GM19043 (cell line): ENCODE data around the gene PLCB2.

ENCODE experiments used
- ATAC-seq: cut with Tn5 transposase; IDR thresholded peaks from one replicate; pipeline ENCODE4 v1.9.1; 2021; ENCODE audit warnings: low read depth; ENCODE audit not compliant: unreplicated experiment

Gene PLCB2

GRCh38 chr15:40342416-40343320 is 34.9 kb upstream of the PLCB2 start:
- no peak for ATAC-seq

GRCh38 chr15:40340740-40341400 is 33.1 kb upstream of the PLCB2 start, which contains the start of gene CCDC9B:
Gene CCDC9B, minus strand, starts transcription at chr15:40340939. Its CDS starts 120 bp downstream, at chr15:40340819.
- ATAC-seq: no peak

DNA sequence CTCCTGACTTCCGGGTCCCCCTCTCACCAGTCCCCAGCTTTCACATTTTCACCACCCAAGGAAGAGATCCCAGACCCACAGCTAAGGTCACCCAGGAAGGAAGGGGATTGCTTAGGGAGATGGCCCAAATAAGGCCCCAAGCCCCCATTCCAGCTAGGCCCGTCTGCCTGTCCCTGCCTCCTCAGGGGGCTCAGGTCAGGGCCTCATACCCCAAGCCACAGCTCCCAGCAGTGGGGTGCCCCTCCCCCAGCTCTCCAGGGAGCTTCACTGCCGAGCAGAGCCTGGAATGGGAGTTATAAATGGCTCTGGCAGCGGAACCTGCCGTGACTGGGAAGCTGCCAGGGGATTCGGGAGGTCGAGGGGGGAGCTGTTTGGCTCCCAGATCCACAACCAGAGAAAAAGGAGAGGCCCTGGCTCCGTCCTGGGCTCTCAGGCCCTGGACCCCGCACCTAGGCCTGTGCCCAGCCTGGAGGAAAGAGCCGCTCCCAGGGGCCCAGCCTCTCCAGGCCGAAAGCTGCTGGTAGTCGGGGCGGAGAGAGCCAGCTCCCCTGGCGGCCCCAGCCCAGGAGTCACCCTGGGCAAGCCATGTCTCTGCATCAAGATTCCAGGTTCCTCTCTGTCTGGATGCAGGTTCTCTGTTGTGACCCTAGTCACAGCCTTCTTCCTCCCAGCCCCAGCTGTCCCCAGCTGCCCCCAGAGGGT is 32.5 kb upstream of the PLCB2 start:
- ATAC-seq: no peak

GRCh38 chr15:40339621-40339945 is 31.8 kb upstream of the PLCB2 start:
- ATAC-seq: no peak

DNA sequence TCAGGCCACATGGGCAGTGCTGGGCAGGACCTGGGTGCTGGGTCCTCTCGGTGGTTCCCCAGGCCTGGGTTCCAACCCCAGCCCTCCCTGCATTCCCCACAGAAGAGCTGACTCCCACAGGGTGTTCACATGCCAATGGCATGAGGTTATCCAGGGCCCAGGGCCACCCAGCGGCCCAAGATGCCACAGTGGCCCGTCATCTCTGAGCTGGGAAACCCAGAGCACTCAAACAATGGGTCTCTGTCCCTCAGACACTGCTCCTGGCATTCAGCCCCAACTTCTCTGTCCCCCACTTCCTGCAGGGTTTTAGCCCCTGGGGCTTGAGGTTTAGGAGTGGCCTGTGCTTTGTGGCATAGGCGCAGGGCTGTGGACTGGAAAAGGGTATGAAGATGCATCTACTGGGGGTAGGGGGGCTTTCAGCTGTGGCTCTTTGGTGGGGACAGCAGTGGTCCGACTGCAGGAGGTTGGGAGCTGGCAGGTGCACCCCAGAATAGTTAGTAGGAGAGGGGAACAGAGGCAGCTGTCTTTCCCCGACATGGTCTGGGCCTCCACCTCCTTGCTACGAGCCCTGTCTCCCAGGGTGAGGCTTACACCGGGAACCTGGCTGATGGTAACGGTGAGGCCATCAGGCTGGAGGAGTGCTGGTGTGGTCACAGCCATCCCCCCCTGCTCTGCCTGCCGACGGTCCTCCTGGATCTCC is 31.3 kb upstream of the PLCB2 start:
- no peak for ATAC-seq

DNA sequence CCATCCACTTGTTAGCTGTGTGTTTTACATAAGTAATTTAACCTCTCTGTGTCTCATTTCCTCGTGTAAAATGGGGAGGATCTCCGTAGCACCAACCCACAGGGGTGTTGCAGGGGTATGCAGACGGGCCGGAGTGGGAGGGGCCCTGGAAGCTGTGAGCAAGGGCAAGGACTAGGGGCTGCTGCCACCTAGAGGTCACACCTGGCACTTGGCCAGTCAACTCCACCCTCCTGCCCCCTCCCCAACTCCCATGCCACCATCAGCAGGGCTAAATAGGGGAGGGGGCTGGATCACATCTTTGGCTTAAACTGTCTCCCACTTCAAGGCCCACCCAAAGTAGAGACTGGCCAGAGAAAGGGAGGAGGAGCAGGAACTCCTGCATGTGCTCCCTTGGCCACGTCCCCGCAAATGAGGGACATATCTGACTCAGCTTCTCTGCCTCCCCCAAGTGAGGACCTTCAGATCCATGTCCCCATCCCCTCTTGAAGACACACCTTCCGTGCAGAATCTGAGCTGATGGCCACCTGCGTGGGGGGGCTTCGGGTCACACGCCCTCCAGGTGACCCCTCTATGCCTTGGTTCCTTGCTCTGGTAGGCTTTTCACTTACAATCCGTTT is 30.4 kb upstream of the PLCB2 start:
- no peak for ATAC-seq

- no peak for ATAC-seq
These were observed 29.9 kb upstream of the PLCB2 start for GRCh38 chr15:40337597-40337996.

GRCh38 chr15:40336744-40337122 is 29.0 kb upstream of the PLCB2 start:
- no peak for ATAC-seq

GRCh38 chr15:40335938-40336743 is 28.4 kb upstream of the PLCB2 start:
- no peak for ATAC-seq

DNA sequence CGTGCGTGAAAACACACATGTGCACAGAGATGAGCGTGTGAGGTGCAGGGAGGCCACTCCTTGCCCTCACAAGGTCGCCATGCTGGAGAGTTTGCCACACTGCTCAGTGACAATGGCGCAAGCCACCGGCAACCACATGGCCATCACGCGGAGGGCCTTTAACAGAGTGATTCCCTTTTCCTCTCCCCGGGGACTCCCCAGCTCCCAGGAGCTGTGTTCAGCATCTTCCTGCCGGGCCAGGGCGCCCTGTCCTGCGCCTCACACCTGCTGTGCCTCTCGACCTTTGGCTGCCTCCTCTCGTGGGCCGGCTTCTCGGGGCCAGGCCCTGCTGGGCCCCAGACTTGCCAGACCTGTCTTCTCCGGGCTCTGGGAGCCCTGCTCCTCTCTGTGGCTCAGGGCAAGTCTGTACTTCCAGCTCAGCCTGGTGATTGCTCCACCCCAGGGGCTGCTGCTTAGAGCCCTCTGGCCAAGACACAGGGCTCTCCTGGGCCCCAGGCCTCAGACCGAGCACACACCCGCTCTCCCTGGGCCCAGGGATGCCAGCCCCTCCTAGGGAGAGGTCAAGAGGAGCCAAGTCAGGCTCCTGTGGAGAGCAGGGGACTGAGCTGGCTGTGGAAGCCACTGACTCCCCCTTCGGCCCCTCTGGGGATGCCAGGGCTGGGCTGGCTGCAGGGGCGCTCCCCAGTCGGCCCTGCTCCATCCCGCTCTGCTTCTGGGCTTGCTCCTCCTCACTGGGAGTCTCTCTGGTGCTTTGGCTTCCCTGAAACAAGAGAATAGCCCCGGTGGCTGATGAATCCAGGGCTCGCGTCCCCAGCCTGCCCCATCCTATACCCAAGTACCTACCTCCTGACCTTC is 27.4 kb upstream of the PLCB2 start:
- no peak for ATAC-seq

GRCh38 chr15:40334541-40334940 is 26.8 kb upstream of the PLCB2 start:
- ATAC-seq: no peak

GRCh38 chr15:40333922-40334492 is 26.3 kb upstream of the PLCB2 start:
- no peak for ATAC-seq

- no peak for ATAC-seq
These were observed 24.5 kb upstream of the PLCB2 start for GRCh38 chr15:40332113-40332781.

- ATAC-seq: no peak
These were observed 23.9 kb upstream of the PLCB2 start for GRCh38 chr15:40331637-40332036.

- no peak for ATAC-seq
These were observed 23.3 kb upstream of the PLCB2 start for GRCh38 chr15:40331026-40331425.

- ATAC-seq: no peak
These were observed 22.7 kb upstream of the PLCB2 start for GRCh38 chr15:40330368-40330836.

DNA sequence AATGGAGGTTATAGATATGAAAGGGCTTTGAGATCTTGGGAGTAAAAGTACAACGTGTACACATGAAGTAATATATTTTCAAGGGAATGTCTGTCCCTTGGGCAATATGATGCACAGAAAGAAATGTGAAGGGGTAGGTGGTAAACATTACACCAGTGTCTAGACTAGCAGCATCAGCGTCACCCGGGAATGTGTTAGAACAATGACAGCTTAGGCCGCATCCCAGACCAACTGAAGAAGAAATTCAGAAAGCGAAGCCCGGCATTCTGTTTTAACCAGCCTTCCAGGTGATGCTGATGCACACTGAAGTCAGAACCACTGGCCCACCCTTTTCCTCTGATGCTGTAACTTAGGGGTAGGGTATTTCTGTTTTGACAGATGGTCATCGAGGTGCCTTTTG is 22.1 kb upstream of the PLCB2 start:
- ATAC-seq: no peak

DNA sequence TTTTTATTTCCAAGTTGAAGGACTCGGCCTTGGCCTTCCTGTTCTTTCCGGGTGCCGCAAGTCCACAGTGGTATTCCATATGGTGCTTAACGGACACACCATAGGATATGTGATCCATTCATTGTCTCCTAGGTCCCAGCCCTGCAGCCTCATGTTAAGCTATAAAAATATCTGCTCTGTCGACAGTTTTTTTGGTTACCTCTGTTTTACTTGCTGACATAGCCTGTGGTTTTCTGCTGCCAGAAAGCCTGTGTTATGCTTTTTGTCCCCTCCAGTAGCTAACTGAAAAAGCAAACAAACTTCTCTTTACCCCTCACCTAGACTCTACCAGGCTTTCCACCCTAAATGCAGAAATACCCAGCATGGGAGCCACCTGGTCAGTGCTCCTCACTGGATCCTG is 21.0 kb upstream of the PLCB2 start:
- ATAC-seq: no peak
